HepG2 (cell line): ENCODE data around the gene IFNA21.

ENCODE experiments used
- GTF2F1 ChIP-seq: fragments of 150-350 bp; IDR thresholded peaks from 2 replicates; pipeline ENCODE4 v1.6.1; 2014; ENCODE audit warnings: low read length
- HNRNPK ChIP-seq: fragments of 200-400 bp; formaldehyde crosslinking; IDR thresholded peaks from 2 replicates; pipeline ENCODE4 v1.6.1; 2018; ENCODE audit warnings: low read length, low read depth, moderate library complexity, mild to moderate bottlenecking; ENCODE audit not compliant: poor library complexity, severe bottlenecking
- ZNF788 ChIP-seq: sonication (generic); formaldehyde crosslinking; IDR thresholded peaks from 2 replicates; pipeline ENCODE4 v1.5.0; 2020; ENCODE audit warnings: mild to moderate bottlenecking, missing genetic modification reagents, borderline replicate concordance
- TF ChIP-seq, protein P1 (sequence below): sonication (generic); formaldehyde crosslinking; IDR thresholded peaks from 2 replicates; pipeline ENCODE4 v1.5.0; 2020; ENCODE audit warnings: mild to moderate bottlenecking, missing genetic modification reagents, moderate library complexity

DNA sequence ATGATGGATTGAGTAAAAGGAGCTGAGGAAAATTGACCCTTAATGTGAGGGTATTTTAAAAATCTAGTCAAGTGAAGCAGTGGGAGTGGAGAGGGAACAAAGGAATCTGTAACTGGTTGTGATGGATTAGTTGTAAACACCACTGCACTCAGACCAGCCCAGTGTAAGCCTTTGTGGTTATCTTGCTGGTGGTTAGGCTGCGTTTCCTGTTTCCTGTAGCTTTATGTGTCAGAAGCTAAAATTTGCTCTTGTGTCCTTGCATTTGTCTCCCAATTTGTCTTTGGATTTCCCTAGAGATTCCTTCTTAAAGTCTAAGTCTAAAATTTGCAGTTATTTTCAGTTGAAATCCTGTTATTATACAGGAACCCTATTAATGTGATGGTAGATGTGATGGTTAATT lies 6.3 kb downstream of the IFNA21 start:
- no peak for TF ChIP-seq GTF2F1
- TF ChIP-seq, protein P1, sequence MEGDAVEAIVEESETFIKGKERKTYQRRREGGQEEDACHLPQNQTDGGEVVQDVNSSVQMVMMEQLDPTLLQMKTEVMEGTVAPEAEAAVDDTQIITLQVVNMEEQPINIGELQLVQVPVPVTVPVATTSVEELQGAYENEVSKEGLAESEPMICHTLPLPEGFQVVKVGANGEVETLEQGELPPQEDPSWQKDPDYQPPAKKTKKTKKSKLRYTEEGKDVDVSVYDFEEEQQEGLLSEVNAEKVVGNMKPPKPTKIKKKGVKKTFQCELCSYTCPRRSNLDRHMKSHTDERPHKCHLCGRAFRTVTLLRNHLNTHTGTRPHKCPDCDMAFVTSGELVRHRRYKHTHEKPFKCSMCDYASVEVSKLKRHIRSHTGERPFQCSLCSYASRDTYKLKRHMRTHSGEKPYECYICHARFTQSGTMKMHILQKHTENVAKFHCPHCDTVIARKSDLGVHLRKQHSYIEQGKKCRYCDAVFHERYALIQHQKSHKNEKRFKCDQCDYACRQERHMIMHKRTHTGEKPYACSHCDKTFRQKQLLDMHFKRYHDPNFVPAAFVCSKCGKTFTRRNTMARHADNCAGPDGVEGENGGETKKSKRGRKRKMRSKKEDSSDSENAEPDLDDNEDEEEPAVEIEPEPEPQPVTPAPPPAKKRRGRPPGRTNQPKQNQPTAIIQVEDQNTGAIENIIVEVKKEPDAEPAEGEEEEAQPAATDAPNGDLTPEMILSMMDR, result no peak
- no peak for TF ChIP-seq HNRNPK
- no peak for TF ChIP-seq ZNF788 (CRISPR knock-in tag)
